Panc1 (cell line): ENCODE results near the gene SCPEP1. TPM values are rescaled to one million over a fixed set of nuclear protein-coding genes. Genes with fewer than 3 reads are reported as not detected.

Experiments used
- ATAC-seq: fragments of 200-7000 bp; cut with Tn5 transposase; 2 replicates; pipeline ENCODE4 v1.9.1; 2020; ENCODE audit warnings: mild to moderate bottlenecking, moderate library complexity
- BruUV-seq: library from RNA; stranded (reverse); fragments of 400-500 nt; replicated peaks from 2 replicates; lab custom pipeline; 2021; lab: Mats Ljungman, UMichigan
- CTCF ChIA-PET: fragments of 300-600 bp; sonication (Branson Sonifier 250); formaldehyde crosslinking; loops from one replicate; lab custom pipeline; 2022; ENCODE audit warnings: antibody characterized with exemption; lab: Charles Lee
- POLR2A ChIA-PET: fragments of 300-600 bp; sonication (Branson Sonifier 250); formaldehyde crosslinking; loops from one replicate; lab custom pipeline; 2022; ENCODE audit warnings: antibody characterized with exemption; lab: Charles Lee
- DNase-seq: peaks from one replicate; pipeline ENCODE4 v3.0.0-alpha.2; 2010; ENCODE audit warnings: low read depth, low spot score
- H3K27ac ChIP-seq: 2 replicates; pipeline ENCODE4 v1.5.1; 2011; ENCODE audit warnings: mild to moderate bottlenecking, low read length, inconsistent platforms
- H3K27me3 ChIP-seq: fragments of 200-500 bp; sonication (Bioruptor generic); 2 replicates; pipeline ENCODE4 v1.6.0; 2014; ENCODE audit warnings: low read length, inconsistent platforms; ENCODE audit not compliant: control insufficient read depth, insufficient read depth
- H3K36me3 ChIP-seq: fragments of 200-500 bp; sonication (Bioruptor generic); 2 replicates; pipeline ENCODE4 v1.5.1; 2014; ENCODE audit warnings: inconsistent platforms, mild to moderate bottlenecking, low read length, moderate library complexity; ENCODE audit not compliant: control insufficient read depth, insufficient read depth
- H3K4me1 ChIP-seq: 2 replicates; pipeline ENCODE4 v1.5.1; 2011; ENCODE audit warnings: inconsistent platforms, mild to moderate bottlenecking, low read length, moderate library complexity; ENCODE audit not compliant: control insufficient read depth, insufficient read depth
- H3K4me3 ChIP-seq, 2 experiments: 2 replicates each; pipeline ENCODE4 v1.5.1; 2011 to 2012; ENCODE audit warnings: low read depth in 2 of 2, low read length in 2 of 2, mild to moderate bottlenecking in 2 of 2, inconsistent platforms in 1 of 2, moderate library complexity in 1 of 2
- H3K9me3 ChIP-seq: fragments of 200-500 bp; sonication (Bioruptor generic); 2 replicates; pipeline ENCODE4 v1.5.1; 2014; ENCODE audit warnings: low read depth, mild to moderate bottlenecking, inconsistent platforms, low read length, moderate library complexity; ENCODE audit not compliant: control insufficient read depth, insufficient read depth
- CTCF ChIP-seq: fragments of 450-650 bp; IDR thresholded peaks from 2 replicates; pipeline ENCODE4 v1.5.1; 2017; ENCODE audit warnings: mild to moderate bottlenecking
- POLR2AphosphoS5 ChIP-seq: IDR thresholded peaks from 2 replicates; pipeline ENCODE4 v1.6.1; 2012; ENCODE audit warnings: mild to moderate bottlenecking, low read depth, low read length, moderate library complexity
- REST ChIP-seq, 2 experiments: IDR thresholded peaks; 2 replicates each; pipeline ENCODE4 v1.6.1; 2011 to 2012; ENCODE audit warnings: low read depth in 2 of 2, control low read depth in 1 of 2, low read length in 1 of 2, mild to moderate bottlenecking in 1 of 2, moderate library complexity in 1 of 2; ENCODE audit not compliant: insufficient read depth in 1 of 2
- SIN3A ChIP-seq: IDR thresholded peaks from 2 replicates; pipeline ENCODE4 v1.6.1; 2012; ENCODE audit warnings: low read depth, mild to moderate bottlenecking, low read length, moderate library complexity, borderline replicate concordance; ENCODE audit not compliant: insufficient read depth
- TCF7L2 ChIP-seq: IDR thresholded peaks from 2 replicates; pipeline ENCODE4 v1.6.1; 2011; ENCODE audit warnings: mild to moderate bottlenecking, low read depth, low read length, inconsistent platforms
- in situ Hi-C: cut with HindIII; loops from 2 replicates; pipeline ENCODE4 v1.10.0; 2016; ENCODE audit warnings: low sequenced_read_pairs, low pct_unique_long_range_greater_than_20kb
- intact Hi-C: fragments of 100-400 bp; cut with micrococcal nuclease; formaldehyde crosslinking; loops from one replicate; pipeline ENCODE4 v1.10.0; 2022; ENCODE audit not compliant: unreplicated experiment
- total RNA-seq: library from RNA; stranded (reverse); gene quantifications from one replicate; pipeline ENCODE4 v1.2.1, GENCODE V29; 2021; ENCODE audit not compliant: unreplicated experiment

SCPEP1 gene
- total RNA-seq, 1 experiment from 2014 or later, result 50.7 TPM

GRCh38 chr17:57016764-57017116 is 38.8 kb downstream of the SCPEP1 start:
- no peak for DNase-seq
- Histone ChIP-seq H3K36me3 (no peaks in the 10 kb centered on the region), H3K27ac (no peak overlapping the region), H3K4me1 (no peaks in the 10 kb centered on the region), H3K27me3 (no peaks in the 10 kb centered on the region), H3K9me3 (no peaks in the 10 kb centered on the region), H3K4me3 (no peak overlapping the region)
- in situ Hi-C loops (no loop called here), intact Hi-C loops (no loop called here)
- ChIA-PET CTCF (no interaction called here), POLR2A (no interaction called here)
- ATAC-seq, result no peak
- no TSS peak for BruUV-seq
- TF ChIP-seq CTCF (no peak), REST (IDR thresholded peaks at IDR 0.05; ENCODE audit: insufficient read depth in 1 of 2, low read depth in 2 of 2, low read length in 1 of 2) (no peak), POLR2AphosphoS5 (no peak), TCF7L2 (no peak), SIN3A (no peak)

GRCh38 chr17:57017625-57018024 is 39.7 kb downstream of the SCPEP1 start:
- Histone ChIP-seq H3K27ac (no peak overlapping the region), H3K27me3 (no peaks in the 10 kb centered on the region), H3K4me1 (no peaks in the 10 kb centered on the region), H3K36me3 (no peaks in the 10 kb centered on the region), H3K9me3 (no peaks in the 10 kb centered on the region), H3K4me3 (no peak overlapping the region)
- BruUV-seq, result no TSS peak
- TF ChIP-seq POLR2AphosphoS5 (no peak), TCF7L2 (no peak)
- ATAC-seq (0 out of 2 replicates have a peak, but pooled peaks have one; percentile 40), DNase-seq (no peak)
- in situ Hi-C loops (no loop called here), intact Hi-C loops (no loop called here)
- POLR2A ChIA-PET, result no interaction called here
- CTCF ChIA-PET, result no interaction called here

- H3K9me3 ChIP-seq, result no peaks in the 10 kb centered on the region
- ATAC-seq, result no peak
- BruUV-seq, result no TSS peak
- ChIA-PET POLR2A (no interaction called here), CTCF (no interaction called here)
- intact Hi-C loops (no loop called here), in situ Hi-C loops (no loop called here)
- H3K27ac ChIP-seq, result no peak overlapping the region
- H3K4me3 ChIP-seq, result no peak overlapping the region
- H3K4me1 ChIP-seq, result no peaks in the 10 kb centered on the region
- no peaks in the 10 kb centered on the region for H3K27me3 ChIP-seq
- no peak for DNase-seq
- no peaks in the 10 kb centered on the region for H3K36me3 ChIP-seq
- no peak for TF ChIP-seq CTCF
- TF ChIP-seq REST (IDR thresholded peaks at IDR 0.05; ENCODE audit: insufficient read depth in 1 of 2, low read depth in 2 of 2, low read length in 1 of 2), result no peak
Measured at GRCh38 chr17:57020208-57020607, 42.3 kb downstream of the SCPEP1 start.
